Hematopoietic multipotent progenitor cell (in vitro differentiated cells): ENCODE data around the gene RAP1GAP. TPM values are rescaled to one million over a fixed set of nuclear protein-coding genes. Genes with fewer than 3 reads are reported as not detected.

ENCODE experiments used
- DNase-seq, 3 donors: peaks; one replicate each; pipeline ENCODE4 v3.0.0-alpha.2; 2011 to 2015; ENCODE audit warnings: low read depth in 2 of 3, low spot score in 2 of 3
- total RNA-seq: library from RNA; depleted of rRNA; stranded (reverse); fragments of >200 nt; gene quantifications from one replicate; pipeline ENCODE4 v1.2.3, GENCODE V29; 2012

Gene RAP1GAP
- total RNA-seq, 1 donor: 0.27 TPM

- DNase-seq: no peak
Measured at GRCh38 chr1:21559788-21560567, 109.2 kb downstream of the RAP1GAP start.

GRCh38 chr1:21553116-21553926 is 115.8 kb downstream of the RAP1GAP start:
- no peak for DNase-seq

GRCh38 chr1:21552715-21553114 is 116.4 kb downstream of the RAP1GAP start:
- peak in 1 of 3 donors; percentile 45 for DNase-seq

- no peak for DNase-seq
Measured at GRCh38 chr1:21550866-21551475, 118.2 kb downstream of the RAP1GAP start.

GRCh38 chr1:21550097-21550496 is 119.1 kb downstream of the RAP1GAP start:
- DNase-seq: no peak

- DNase-seq: no peak
Measured at GRCh38 chr1:21547876-21548275, 121.3 kb downstream of the RAP1GAP start.

Other genes starting within 250 kb of the RAP1GAP start
- gene NBPF3, start 229.2 kb downstream of the RAP1GAP start, total RNA-seq: 4.8 TPM
- 0.81 TPM for gene ALPL, start 159.9 kb downstream of the RAP1GAP start, total RNA-seq
- 31.2 TPM for gene USP48, start 113.8 kb upstream of the RAP1GAP start, total RNA-seq
- gene LDLRAD2, start 142.9 kb upstream of the RAP1GAP start, total RNA-seq: 9.4 TPM